GM12878 (cell line): ENCODE measurements around the gene APBB1IP. TPM values are rescaled to one million over a fixed set of nuclear protein-coding genes. Genes with fewer than 3 reads are reported as not detected.

Experiments used
- ATAC-seq: fragments of 200-7000 bp; cut with Tn5 transposase; 3 replicates; pipeline ENCODE4 v1.9.1; 2020; ENCODE audit warnings: mild to moderate bottlenecking, moderate library complexity
- BruUV-seq: library from RNA; stranded (reverse); fragments of 400-500 nt; replicated peaks from 2 replicates; lab custom pipeline; 2021; lab: Mats Ljungman, UMichigan
- CTCF ChIA-PET: fragments of 300-600 bp; sonication (Branson Sonifier 250); formaldehyde crosslinking; extraction: SDS; loops from one replicate; lab custom pipeline; 2021; ENCODE audit warnings: inconsistent platforms; lab: Yijun Ruan, JAX
- POLR2A ChIA-PET: fragments of 350-600 bp; formaldehyde crosslinking; extraction: SDS; loops from one replicate; lab custom pipeline; 2021; ENCODE audit warnings: inconsistent platforms; lab: Charles Lee
- RAD21 ChIA-PET: fragments of 300-600 bp; sonication (Branson Sonifier 250); formaldehyde crosslinking; loops from one replicate; lab custom pipeline; 2023; ENCODE audit warnings: antibody characterized with exemption; ENCODE audit not compliant: unreplicated experiment; lab: Charles Lee
- SMC1A ChIA-PET: fragments of 300-600 bp; sonication (Branson Sonifier 250); formaldehyde crosslinking; loops from one replicate; lab custom pipeline; 2023; ENCODE audit not compliant: unreplicated experiment, uncharacterized antibody; lab: Charles Lee
- DNase-seq: peaks from one replicate; pipeline ENCODE4 v3.0.0-alpha.2; 2011; ENCODE audit warnings: low read depth, low spot score
- FAIRE-seq: peaks from 3 replicates; lab custom pipeline; 2011; peaks lifted over from hg19 to GRCh38; lab: Jason Lieb, UNC
- H2AFZ ChIP-seq: 2 replicates; pipeline ENCODE4 v1.6.0; 2011; ENCODE audit warnings: low read depth, low read length, control low read depth; ENCODE audit not compliant: control insufficient read depth
- H3K27ac ChIP-seq: 2 replicates; pipeline ENCODE4 v1.5.1; 2011; ENCODE audit warnings: control low read depth; ENCODE audit not compliant: control insufficient read depth, insufficient read depth
- H3K27me3 ChIP-seq, 2 experiments: replicated peaks in 1 of 2; 2 replicates each; pipeline versions ENCODE4 v1.6.0 to v1.6.1; 2011; ENCODE audit warnings: low read length in 1 of 2; ENCODE audit not compliant: control insufficient read depth in 2 of 2, insufficient read depth in 2 of 2
- H3K36me3 ChIP-seq, 2 experiments: 2 replicates each; pipeline ENCODE4 v1.5.1; 2011; ENCODE audit warnings: low read length in 1 of 2; ENCODE audit not compliant: control insufficient read depth in 2 of 2, insufficient read depth in 2 of 2
- H3K4me1 ChIP-seq: 2 replicates; pipeline ENCODE4 v1.6.1; 2011; ENCODE audit warnings: mild to moderate bottlenecking, low read length, moderate library complexity, mixed read lengths; ENCODE audit not compliant: control insufficient read depth, insufficient read depth
- H3K4me2 ChIP-seq: 2 replicates; pipeline ENCODE4 v1.6.0; 2011; ENCODE audit warnings: control low read depth; ENCODE audit not compliant: control insufficient read depth, insufficient read depth
- H3K4me3 ChIP-seq: fragments of 200-600 bp; sonication (generic); 2 replicates; pipeline ENCODE4 v1.5.1; 2016
- H3K79me2 ChIP-seq: 2 replicates; pipeline ENCODE4 v1.6.0; 2011; ENCODE audit warnings: low read length; ENCODE audit not compliant: control insufficient read depth, insufficient read depth
- H3K9ac ChIP-seq: 2 replicates; pipeline ENCODE4 v1.8.0; 2011; ENCODE audit warnings: low read length, control low read depth, mixed read lengths; ENCODE audit not compliant: control insufficient read depth, insufficient read depth
- H3K9me3 ChIP-seq: replicated peaks from 3 replicates; pipeline ENCODE4 v1.5.1; 2011; ENCODE audit warnings: mild to moderate bottlenecking, low read length; ENCODE audit not compliant: control insufficient read depth, insufficient read depth
- H4K20me1 ChIP-seq: 2 replicates; pipeline ENCODE4 v1.6.0; 2011; ENCODE audit not compliant: control insufficient read depth, insufficient read depth
- CTCF ChIP-seq, 3 experiments: IDR thresholded peaks in 2 of 3; conservative IDR thresholded peaks in 1 of 3; 2 replicates each; pipeline ENCODE4 v1.5.1; 2011; ENCODE audit warnings: low read depth in 3 of 3, low read length in 3 of 3, mild to moderate bottlenecking in 3 of 3, control low read depth in 2 of 3, moderate library complexity in 2 of 3, inconsistent platforms in 1 of 3, mixed read lengths in 1 of 3; ENCODE audit not compliant: control insufficient read depth in 2 of 3, insufficient read depth in 1 of 3; ENCODE audit errors: extremely low read depth in 1 of 3
- NR2C2 ChIP-seq: IDR thresholded peaks from 2 replicates; pipeline ENCODE4 v1.6.1; 2011; ENCODE audit warnings: borderline replicate concordance, low read depth; ENCODE audit not compliant: control insufficient read depth, insufficient read length
- ZBTB40 ChIP-seq: fragments of 450-650 bp; IDR thresholded peaks from 2 replicates; pipeline ENCODE4 v1.6.1; 2016; ENCODE audit warnings: mild to moderate bottlenecking, moderate library complexity, borderline replicate concordance
- ZNF217 ChIP-seq: fragments of 450-650 bp; IDR thresholded peaks from 2 replicates; pipeline ENCODE4 v1.6.1; 2017; ENCODE audit warnings: antibody characterized with exemption, mild to moderate bottlenecking
- WGBS: methylation state at CpG from one replicate; pipeline ENCODE4 v1.1.6; 2016; ENCODE audit warnings: low lambda C conversion rate; ENCODE audit not compliant: insufficient replicate concordance, insufficient coverage; ENCODE audit errors: missing lambda C conversion rate; 5-methylcytosine and 5-hydroxymethylcytosine counted together
- in situ Hi-C: fragments of 300-500 bp; cut with MboI; formaldehyde crosslinking; loops from 9 replicates; pipeline ENCODE4 v1.14.3; 2018; ENCODE audit warnings: mixed read lengths
- intact Hi-C: fragments of 100-400 bp; cut with micrococcal nuclease; formaldehyde crosslinking; loops from one replicate; pipeline ENCODE4 v1.14.2; 2022; ENCODE audit not compliant: unreplicated experiment
- polyA plus RNA-seq, 11 experiments: library from polyadenylated mRNA; depleted of rRNA in 4 of 11; unstranded in 6 of 11; stranded (reverse) in 5 of 11; fragments of >200 nt; fragmentation: Nextera tagmentation in 4 of 11; fragmentation: Illumina TruSeq in 1 of 11; extraction: Ambion mirVana in 4 of 11; extraction: Trizol in 1 of 11; gene quantifications; 1 replicate in 1 of 11; 2 replicates in 10 of 11; pipeline versions ENCODE4 v1.2.1 to v1.2.3, GENCODE V29; 2011 to 2016; ENCODE audit warnings: inconsistent platforms in 2 of 11, missing spikeins in 2 of 11, low read depth in 1 of 11
- total RNA-seq, 4 experiments: library from RNA; depleted of rRNA in 3 of 4; stranded (reverse); fragments of >200 nt in 3 of 4; fragmentation: Illumina TruSeq in 1 of 4; extraction: Trizol in 1 of 4; gene quantifications; 2 replicates each; pipeline versions ENCODE4 v1.2.1 to v1.2.3, GENCODE V29; 2013 to 2021

Gene APBB1IP
- total and polyA plus RNA-seq, 10 of the 15 experiments (the other 5 are each of a cell fraction or from before 2014, with no cell fraction given), result 7.3 to 67.4 (median 19.9) TPM

GRCh38 chr10:26451903-26452302 lies 13.8 kb downstream of the APBB1IP start (continued):
- no peak for TF ChIP-seq ZBTB40
- no peak for TF ChIP-seq CTCF (IDR thresholded peaks at IDR 0.05 in 2 of 3, conservative IDR thresholded peaks at IDR 0.05 in 1 of 3; ENCODE audit: control insufficient read depth in 2 of 3, extremely low read depth in 1 of 3, insufficient read depth in 1 of 3, low read depth in 3 of 3, low read length in 3 of 3)

GRCh38 chr10:26453850-26454249 lies 15.7 kb downstream of the APBB1IP start:
- Histone ChIP-seq H3K4me3 (no peak overlapping the region), H3K27ac (no peak overlapping the region; the same call in 1 of the 2 replicates), H3K36me3 (peaks cover 0 to 16% of the 10 kb centered on the region in 2 experiments; a peak in 2 of 4 replicates), H3K27me3 (no peaks in the 10 kb centered on the region), H4K20me1 (no peaks in the 10 kb centered on the region), H3K9ac (no peak overlapping the region), H3K9me3 (peaks cover 10% of the 10 kb centered on the region), H3K79me2 (peaks cover 94% of the 10 kb centered on the region), H3K4me1 (peaks cover 47% of the 10 kb centered on the region), H2AFZ (no peak overlapping the region), H3K4me2 (no peak overlapping the region)
- no peak for ATAC-seq
- SMC1A ChIA-PET, result interaction anchor here (1.0 kb wide), 1 partner anchor 17 kb away, joined by 3 read pairs; no protein-coding TSS in a partner anchor
- WGBS, result 65% methylated on average over 2 of the region's 2 CpGs
- RAD21 ChIA-PET, result no interaction called here
- CTCF ChIA-PET, result no interaction called here
- no peak for FAIRE-seq
- in situ Hi-C loops, result no loop called here
- POLR2A ChIA-PET, result interaction anchor here (2.2 kb wide), 1 partner anchor 19 kb away, joined by 8 read pairs; no protein-coding TSS in a partner anchor
- BruUV-seq, result no TSS peak
- intact Hi-C loops, result no loop called here
- TF ChIP-seq NR2C2 (no peak), ZNF217 (0 out of 2 replicates have a peak, but pooled peaks have one; percentile 57)
- DNase-seq, result no peak
